Esophagus muscularis mucosa (tissue), 4 donors: ENCODE measurements around the gene CCL3.
"Not testable (repeated sequence)": the region's sequence is repeated elsewhere in the genome, so short reads cannot be mapped to it uniquely, and the experiment has no call there.

Experiments used
- EP300 ChIP-seq: sonication (generic); formaldehyde crosslinking; IDR thresholded peaks from one replicate; pipeline ENCODE4 v1.6.1; 2017; ENCODE audit warnings: antibody characterized with exemption
- POLR2A ChIP-seq: fragments of 450-650 bp; IDR thresholded peaks from one replicate; pipeline ENCODE4 v1.6.1; 2017; ENCODE audit warnings: antibody characterized with exemption, moderate library complexity, mild to moderate bottlenecking, low read depth
- POLR2AphosphoS5 ChIP-seq, 2 donors: sonication (generic); formaldehyde crosslinking; IDR thresholded peaks; one replicate each; pipeline ENCODE4 v1.6.1; 2017; ENCODE audit warnings: antibody characterized with exemption in 2 of 2
- TF ChIP-seq, protein P1 (sequence below), 3 experiments: fragments of 200-600 bp in 2 of 3; fragments of 450-650 bp in 1 of 3; sonication (generic) in 2 of 3; IDR thresholded peaks; one replicate each; pipeline ENCODE4 v1.5.1; 2017 to 2019; ENCODE audit warnings: antibody characterized with exemption in 3 of 3, mild to moderate bottlenecking in 2 of 3, moderate library complexity in 1 of 3

DNA sequence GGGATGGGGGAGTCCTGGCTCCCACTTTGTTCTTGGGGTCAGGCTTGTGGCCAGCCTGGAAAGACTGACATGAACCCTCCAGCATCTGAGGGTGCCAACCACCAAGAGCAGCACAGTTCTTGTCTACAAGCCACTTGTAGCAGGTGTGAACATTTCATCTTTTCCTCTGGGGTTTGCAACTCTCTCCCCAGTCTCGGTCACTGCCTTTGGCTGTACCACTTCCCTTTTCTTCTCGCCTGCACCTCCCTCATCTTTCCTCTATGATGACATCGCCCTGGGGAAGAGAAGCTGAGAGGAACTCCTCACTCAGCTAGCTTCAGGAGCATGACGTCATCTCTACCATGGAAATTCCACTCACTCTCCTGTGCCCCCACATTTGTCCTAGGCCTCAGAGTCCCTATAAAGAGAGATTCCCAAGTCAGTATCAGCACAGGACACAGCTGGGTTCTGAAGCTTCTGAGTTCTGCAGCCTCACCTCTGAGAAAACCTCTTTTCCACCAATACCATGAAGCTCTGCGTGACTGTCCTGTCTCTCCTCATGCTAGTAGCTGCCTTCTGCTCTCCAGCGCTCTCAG lies 13.5 kb upstream of the CCL3 start, which contains the start of gene CCL4:
- TF ChIP-seq, protein P1, sequence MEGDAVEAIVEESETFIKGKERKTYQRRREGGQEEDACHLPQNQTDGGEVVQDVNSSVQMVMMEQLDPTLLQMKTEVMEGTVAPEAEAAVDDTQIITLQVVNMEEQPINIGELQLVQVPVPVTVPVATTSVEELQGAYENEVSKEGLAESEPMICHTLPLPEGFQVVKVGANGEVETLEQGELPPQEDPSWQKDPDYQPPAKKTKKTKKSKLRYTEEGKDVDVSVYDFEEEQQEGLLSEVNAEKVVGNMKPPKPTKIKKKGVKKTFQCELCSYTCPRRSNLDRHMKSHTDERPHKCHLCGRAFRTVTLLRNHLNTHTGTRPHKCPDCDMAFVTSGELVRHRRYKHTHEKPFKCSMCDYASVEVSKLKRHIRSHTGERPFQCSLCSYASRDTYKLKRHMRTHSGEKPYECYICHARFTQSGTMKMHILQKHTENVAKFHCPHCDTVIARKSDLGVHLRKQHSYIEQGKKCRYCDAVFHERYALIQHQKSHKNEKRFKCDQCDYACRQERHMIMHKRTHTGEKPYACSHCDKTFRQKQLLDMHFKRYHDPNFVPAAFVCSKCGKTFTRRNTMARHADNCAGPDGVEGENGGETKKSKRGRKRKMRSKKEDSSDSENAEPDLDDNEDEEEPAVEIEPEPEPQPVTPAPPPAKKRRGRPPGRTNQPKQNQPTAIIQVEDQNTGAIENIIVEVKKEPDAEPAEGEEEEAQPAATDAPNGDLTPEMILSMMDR (IDR thresholded peaks at IDR 0.05) = not testable (repeated sequence)
- not testable (repeated sequence) for TF ChIP-seq EP300; POLR2A; POLR2AphosphoS5 (IDR thresholded peaks at IDR 0.05)
